Middle frontal gyrus (tissue), 1 donor: Measurements from ENCODE around the gene CLDN11.

Source experiments
- DNase-seq: peaks from one replicate; pipeline ENCODE4 v3.0.0-alpha.2; 2015; ENCODE audit warnings: low spot score; ENCODE audit errors: extremely low spot score

The CLDN11 gene

DNA sequence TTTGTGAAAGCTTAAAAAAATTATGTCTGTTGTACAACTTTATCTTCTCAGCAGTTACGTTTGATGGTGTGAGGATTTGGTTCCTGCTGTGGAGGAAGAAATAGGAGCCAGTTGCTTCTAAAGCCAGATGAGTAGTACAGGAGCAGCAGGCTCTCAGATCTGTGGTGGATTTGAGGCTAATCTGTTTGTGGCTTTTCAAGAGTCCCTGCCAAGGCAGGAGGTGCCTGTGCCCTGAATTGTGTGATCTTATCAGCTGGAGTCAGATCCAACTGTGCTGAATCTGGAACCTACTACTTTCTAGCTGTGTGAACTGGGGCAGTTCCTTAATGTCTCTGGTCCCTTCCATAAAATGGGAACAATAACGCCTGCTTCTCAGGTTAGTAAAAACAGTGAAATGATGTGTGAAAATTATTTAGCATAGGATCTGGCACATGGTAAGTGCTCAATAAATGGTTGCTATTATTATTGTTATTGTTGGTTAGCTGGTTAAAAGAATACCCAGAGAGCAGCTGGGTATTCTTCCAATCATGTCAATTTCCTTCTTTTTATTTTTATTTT, 7.7 kb downstream of the CLDN11 start:
- no peak for DNase-seq

DNA sequence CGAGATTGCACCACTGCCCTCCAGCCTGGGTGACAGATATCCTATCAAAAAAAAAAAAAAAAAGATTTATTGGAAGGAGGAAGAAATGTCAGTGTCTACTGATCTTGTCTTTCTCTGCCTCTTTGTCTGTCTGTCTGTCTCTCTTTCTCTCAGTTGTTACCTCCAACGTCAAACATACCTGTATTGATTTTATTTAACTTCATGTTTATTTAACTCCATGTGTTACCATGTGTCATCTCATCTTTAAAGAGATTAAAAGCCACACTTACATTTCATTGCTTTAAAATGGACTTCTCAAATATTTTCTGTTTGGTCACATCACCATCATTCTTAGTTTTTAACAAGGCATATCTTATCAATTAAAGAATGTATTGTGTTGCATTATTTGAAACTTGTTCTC, 9.4 kb downstream of the CLDN11 start:
- no peak for DNase-seq

DNA sequence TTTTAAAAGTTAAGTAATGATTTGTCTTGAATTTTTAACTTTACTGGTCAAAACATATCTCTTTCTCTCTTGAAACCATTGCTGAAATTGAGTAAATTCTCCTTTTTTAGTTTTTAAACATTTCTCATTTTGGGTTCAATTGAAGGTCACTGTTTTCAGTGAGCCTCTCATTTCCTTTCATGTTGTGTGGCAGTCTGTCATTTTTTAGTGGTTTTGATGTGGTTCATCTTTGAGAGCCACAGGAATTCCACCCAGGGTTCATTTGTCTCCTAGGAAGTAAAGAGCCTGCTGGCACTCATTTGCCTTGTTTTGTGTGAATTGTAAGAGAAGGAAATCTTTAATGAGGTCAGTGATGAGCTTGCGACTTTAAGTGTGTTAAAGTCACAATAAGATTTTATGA, 10.4 kb downstream of the CLDN11 start:
- DNase-seq = no peak

DNA sequence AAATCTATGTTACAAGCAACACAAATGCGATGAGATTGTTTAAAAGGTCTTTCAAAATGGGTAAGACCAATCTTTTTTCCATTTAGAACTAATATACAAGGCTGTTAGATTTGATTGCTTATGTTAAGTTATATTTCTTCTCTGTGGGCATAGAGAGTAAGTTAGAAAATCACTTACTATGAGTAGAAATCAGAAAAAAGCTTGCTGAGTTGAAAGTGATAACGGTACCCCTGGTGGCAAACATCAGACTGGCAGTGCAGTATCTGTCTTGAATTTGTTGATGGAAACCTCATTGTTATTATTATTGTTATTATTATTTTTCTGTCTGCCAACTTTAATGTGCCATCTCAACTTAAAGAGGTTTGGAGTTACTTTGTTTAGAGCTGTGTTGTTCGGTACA, 12.4 kb downstream of the CLDN11 start:
- no peak for DNase-seq

DNA sequence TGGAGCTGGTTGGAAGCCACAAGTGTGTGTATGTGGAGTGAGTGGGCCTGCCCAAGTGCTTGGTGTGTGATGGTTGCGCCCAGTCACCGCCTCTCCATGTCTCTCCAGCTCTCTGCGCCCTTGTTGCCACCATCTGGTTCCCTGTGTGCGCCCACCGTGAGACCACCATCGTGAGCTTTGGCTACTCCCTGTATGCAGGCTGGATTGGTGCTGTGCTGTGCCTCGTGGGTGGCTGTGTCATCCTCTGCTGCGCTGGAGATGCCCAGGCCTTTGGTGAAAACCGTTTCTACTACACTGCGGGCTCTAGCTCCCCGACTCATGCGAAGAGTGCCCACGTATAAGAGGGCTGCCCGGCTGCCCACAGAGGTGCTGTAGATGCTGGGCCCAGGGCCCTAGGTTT, 13.7 kb downstream of the CLDN11 start:
- DNase-seq = no peak

DNA sequence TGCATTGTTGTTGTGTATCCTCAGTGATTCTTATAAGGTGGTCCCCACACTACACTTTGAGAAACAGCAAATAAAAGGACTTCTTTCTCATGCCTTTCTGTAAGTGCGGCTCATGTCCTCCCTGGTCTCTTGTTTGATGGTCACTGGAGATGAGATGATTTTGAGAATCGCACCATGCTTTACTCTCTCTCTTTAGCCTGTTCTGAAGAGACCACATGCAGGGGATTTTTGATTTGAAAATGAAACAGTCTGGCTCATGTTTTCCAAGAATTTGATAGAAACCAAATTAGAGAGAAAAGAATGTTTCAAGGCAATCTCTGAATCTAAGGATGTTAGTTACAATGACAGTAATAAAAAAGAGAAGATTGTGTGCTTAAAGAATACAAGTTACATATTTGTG, 18.0 kb downstream of the CLDN11 start:
- no peak for DNase-seq

DNA sequence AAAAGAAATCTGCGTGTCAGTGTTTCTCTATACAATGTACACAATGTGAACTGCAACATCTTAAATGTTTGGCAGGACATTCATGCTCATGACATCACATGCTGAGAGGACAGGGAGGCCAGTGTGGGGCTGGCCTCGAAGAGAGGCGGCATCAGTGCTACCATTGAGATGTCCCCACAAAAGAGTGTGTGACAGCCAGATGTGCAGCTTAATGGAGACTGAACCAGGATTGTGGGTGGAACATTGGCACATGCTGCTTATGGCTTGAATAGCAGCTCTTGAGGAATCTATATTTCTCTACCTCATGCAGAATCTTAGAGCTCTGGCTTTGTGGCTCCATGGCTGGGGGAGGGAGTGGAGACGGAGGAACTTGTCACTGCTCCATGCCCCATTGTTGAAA, 18.5 kb downstream of the CLDN11 start:
- peak; percentile 72 for DNase-seq

DNA sequence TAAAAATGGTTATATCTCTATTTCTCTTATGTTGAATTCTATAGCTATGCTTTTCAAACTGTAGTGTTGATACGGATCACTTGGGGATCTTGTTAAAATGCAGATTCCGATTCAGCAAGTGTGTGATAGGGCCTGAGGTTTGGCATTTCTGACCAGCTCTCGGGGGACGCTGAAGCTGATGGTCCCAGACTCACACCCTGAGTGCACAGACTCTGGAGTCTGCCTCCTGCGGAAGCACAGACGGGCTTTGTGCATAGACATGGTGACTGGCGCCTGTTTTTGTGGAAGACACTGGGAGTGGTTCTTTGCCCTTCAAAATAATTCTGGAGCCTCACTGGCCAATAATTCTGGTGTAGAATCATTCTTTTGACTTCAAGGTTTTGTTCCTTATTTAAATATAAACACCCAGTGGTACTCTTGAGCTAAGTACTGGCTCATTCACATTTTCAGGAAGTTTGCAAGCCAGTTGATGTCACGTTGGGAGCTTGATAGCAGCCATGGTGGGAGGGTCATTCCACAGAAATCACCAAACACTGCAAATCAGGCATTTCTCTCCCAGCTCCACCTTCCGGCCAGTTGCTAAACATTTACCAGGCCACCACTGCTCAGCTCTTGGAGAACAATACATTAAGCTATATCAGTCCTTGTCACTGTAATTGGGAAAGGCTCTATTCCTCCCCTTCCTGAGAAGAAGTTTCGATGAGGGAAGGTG, 19.2 kb downstream of the CLDN11 start:
- no peak for DNase-seq

DNA sequence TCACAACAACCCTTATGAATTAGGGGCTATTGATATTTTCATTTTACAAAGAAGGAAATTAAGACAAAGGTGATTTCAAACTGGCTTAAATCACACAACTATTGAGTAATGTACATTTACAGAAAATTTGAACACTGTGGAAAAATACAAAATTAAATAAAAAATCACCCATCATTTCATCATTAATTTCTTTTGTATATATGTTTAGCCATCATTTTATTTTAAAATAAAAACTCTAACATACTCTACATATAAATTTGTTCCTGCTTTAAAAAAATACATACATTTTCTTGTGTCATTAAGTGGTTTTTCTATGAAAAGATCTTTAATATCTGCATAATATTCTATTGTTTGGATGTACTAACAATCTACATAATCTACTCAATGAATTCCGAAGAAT, 20.2 kb downstream of the CLDN11 start:
- no peak for DNase-seq

DNA sequence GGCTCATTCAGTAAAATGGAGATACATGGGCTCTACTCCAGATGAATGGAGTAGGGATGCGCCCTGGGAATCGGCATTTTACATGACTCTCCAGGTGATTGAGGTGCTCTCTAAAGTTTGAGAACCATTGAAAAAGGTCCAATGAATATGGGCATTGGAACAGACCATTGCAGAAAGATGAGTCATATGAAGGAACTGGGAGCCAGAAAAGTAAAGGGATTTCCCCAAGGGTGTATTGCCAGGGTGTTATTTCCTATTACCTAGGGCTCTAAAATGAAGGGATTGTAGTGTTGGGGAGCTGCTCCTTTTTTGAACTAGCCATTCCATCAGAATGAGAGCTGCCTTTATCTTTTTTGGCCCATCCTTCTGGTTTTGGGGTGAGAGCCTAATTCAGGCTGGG, 21.7 kb downstream of the CLDN11 start:
- no peak for DNase-seq

DNA sequence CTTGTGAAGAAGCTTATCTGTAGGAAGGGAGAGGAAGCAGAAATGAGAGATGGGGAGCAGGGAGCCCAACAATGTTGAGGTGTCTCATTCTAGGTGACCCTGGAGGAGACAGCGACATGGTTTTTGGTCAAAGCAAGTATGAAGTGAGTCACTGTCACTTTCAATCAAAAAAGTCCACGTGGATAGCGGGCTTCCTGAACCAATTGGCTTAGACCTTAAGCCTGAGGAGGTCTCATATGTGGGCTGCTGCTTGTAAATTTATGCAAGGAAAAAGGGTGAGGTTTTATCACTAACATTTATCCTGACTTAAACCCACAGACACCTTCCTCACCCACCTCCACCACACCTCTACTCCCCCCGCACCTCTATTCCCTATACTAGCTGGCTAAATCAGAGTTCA, 22.7 kb downstream of the CLDN11 start:
- DNase-seq = no peak

DNA sequence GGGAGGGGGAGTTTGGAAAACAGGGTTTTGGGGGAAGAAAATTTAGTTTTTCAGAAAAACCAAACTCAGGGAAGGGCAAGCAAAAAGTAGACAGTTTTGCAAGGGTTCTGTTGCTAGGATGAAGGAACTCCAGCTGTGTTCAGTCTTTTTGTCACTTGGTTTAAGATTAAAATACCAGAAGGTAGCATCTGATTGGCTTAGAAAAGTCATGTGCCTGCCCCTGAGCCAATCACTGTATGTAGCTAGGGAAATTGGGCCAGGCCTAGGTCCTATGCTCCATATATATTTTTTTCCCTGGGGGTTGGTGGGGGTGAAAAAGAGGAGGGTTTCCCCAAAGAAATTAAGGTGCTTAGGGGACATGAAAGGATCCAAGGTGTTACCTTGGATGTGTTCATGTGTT, 24.3 kb downstream of the CLDN11 start:
- no peak for DNase-seq

DNA sequence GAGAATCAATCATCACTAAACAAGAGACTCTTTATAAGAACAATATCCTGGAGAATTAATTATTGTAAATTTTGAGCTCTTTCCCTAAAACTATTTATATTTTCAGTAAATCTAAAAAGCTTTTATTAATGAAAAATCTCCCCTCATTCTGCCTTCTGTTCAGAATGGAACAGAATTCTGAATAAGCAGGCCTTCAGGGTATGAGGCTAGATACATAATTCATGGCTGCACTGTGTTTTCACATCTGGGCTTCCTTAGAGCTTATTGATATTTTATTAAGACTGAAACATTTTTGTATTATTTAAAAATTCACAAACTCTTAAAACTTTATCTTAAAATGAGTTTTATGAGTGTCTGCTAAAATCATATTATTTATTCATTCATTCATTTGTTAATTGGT, 24.8 kb downstream of the CLDN11 start:
- DNase-seq = no peak

DNA sequence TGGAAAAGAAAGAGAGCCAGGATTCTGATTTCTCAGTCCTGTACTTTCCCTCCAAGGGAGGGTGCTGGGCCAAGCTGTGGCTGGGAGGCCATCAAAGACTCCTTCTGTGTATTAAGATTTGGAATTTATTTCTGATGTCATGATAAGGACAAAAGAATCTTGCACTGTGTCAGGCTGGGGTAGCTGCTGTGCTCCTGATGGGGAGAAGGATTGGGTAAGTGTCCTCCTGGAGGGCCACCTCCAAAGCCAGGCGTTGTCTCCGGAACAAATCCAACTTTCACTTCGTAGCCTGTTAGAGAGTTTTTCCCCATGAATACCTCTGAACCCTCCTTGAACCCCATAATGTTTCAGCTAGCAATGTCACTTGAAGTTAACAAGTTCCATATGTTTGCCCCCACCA, 29.9 kb downstream of the CLDN11 start:
- no peak for DNase-seq

DNA sequence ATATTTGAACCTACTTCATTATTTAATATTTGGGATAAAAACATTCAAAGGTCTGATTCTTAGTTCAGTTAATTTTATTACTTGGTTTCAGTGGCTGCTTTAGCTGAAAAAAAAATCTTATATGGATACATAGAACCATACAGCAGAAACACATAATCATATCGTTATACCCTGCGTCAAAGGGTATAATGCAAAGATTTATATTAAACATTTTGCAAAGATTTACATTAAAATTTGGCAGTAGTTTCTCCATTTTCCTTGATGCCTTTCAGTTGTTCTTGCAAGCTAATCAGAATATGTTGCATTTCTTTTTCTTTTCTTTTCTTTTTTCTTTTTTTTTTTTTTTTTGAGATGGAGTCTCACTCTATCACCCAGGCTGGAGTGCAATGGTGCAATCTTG, 31.4 kb downstream of the CLDN11 start:
- no peak for DNase-seq

DNA sequence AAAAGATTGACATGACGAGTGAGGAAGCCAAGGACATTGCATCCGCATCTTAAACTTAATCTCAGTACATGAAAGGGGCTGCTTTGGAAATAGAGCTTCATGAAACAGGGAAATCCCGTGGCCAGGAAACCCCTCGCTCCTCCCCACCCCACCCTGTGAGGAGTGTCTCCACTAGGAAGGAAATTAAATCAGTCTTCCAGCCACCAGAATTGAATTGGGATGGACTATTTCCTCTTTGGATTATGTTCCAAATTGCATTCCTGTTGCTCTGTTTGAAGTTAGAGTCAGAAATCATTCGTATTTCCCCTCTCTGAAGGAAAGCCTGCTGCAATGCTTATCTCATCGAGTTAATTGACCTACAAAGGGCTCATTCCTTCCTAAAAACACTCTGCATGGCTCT, 35.8 kb downstream of the CLDN11 start:
- DNase-seq = no peak

DNA sequence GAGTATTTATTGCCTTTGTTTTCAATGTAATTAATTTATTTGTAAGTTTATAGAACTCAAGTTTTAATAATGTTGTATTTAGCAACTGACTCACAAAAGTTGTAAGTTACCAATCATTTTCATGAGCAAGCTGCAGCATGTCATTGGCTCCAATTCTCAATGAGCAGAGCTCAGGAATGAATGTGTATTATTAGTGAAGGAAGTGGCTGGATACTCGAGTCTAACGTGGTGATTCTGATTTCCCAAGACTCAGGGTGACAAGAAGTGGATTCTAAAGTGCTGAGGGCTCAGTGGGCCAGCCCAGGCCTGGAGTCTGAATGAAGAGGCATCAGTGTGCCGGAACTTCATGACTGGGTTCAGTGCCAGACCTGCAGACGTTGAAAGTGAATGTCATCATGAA, 39.6 kb downstream of the CLDN11 start:
- no peak for DNase-seq

DNA sequence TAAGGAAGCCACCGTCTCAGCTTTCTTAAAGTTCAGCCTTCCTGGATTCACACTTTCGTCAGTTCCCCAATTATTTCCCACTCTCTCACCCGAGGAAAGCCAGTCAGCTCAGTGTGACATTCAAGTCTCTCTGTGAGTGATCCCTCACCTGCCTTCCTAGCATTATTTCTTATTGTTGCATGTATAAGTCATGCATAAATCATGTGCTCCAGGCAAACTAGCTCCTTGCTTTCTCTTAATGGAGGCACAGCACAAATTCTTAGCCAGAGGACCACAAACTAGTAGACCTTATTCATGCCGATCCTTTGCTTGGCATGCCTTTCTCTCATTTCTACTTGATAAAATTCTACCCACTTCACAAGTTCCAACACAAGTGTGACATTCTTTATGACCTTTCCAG, 44.3 kb downstream of the CLDN11 start:
- DNase-seq = no peak

DNA sequence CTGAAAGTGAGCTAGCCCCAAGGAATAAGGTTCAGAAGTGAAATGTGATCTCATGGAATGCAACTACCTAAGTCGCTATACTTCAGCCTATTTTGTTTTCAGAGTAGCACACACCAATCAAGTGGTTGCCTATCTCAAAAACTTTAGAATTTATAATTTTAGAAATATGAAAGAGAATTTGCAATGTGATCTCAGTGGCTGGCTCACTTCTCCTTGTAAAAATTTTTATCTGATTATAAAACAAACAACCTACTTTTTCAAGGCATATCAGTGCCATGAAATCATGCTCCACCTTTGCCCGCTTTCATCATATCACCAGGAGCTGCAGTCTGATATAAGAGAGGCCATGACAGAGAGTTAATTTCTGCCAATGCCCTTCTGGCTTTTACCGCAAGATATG, 47.3 kb downstream of the CLDN11 start:
- no peak for DNase-seq

DNA sequence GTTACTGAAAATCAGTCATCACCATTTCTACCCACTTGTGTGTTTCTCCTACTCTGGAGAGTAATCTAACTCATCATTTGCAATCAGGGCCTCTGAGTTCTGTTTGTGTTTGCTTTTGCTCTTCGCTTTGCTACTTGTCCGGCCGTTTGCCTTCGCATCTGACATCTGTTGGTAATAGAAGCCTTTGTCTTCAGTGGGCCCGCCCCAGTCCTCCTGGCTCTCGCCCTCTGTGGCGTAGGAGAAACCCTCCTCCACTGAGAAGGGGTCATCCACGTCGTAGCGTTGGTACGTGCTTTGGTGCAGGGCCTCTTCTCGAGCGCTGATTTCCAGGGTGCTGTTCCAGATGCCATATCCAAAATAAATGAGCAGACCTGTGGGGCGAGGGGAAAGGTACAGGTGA, 48.3 kb downstream of the CLDN11 start:
- DNase-seq = no peak

DNA sequence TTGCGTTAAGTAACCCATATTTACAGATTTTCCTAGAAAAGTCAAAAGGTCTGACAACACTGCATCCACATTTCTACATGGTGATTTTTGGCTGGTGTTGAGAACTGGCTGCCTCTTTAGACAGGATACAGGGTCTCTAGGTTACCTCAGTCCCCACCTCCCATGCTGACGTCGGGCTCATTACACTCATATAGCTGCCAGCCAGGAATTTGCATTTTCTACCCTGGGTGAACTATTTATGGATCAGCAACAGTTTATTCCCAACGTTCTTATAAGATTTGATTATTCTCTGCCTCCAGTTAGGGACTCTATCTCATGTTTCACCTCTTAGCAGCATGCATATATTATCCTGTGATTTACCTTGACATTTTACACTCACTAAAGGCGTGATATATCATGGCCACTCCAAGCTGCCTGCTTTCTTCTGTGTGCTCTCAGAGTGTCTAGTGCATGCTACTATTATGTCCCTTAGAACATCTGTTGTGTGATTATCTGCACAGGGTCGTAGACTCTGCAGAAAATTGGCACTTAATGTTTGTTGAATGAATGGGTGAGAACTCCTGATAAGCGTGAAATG, 49.0 kb downstream of the CLDN11 start:
- no peak for DNase-seq

DNA sequence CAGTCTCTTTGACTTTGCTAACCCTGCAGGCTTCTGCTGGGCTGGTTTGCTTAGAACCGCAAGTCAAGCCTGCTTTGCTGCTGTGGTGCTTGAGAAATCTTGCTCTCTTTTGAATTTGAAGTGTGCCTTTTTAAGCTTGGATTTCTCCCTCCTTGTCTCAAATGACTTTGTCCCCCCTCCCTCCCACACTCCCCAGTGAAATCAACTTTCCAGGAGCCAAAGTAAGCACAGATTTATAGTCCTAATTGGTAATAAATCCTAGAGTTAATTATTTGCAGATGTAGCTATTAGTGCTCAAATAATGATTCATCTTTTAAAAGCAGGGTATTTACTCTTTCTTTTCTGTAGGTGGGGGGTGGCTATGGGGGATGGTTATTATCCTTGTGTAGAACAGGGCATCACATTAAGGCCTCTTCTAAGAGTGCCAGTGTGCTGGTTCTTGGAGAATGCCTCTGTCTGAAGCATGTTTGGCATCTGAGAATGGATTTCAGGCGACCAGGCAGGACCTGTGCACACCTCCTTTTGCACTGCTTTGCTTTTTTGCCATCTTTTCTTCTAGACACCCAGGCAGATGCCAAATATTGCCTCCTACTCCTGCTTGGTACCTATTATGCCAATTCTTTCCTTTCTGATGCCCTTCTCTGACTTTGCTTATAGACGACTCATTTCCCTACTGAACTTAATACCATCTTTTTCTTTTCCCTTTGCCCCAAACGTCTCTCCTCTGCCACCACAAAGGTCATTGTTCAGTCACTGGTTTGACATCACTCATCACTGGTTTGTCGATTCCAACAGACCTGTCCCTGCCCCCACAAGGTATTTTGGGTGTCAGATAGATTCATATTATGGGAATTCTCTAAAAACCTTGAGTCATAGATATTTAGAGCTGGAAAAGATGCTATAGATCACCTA, 50.7 kb downstream of the CLDN11 start:
- no peak for DNase-seq
